ENCODE data around the gene TBC1D9. TPM values are rescaled to one million over a fixed set of nuclear protein-coding genes. Genes with fewer than 3 reads are reported as not detected.
A peak's percentile ranks its signal among the peaks of the same experiment; 100 is the strongest.

Gene TBC1D9
- total RNA-seq, 1 experiment from 2014 or later = 0.70 TPM

- no peak for TF ChIP-seq ARID4B (CRISPR knock-in tag; IDR thresholded peaks at IDR 0.05; ENCODE audit: borderline replicate concordance)
- TF ChIP-seq MAX (CRISPR knock-in tag; IDR thresholded peaks at IDR 0.05) = no peak
- TF ChIP-seq ZSCAN18 (CRISPR knock-in tag; IDR thresholded peaks at IDR 0.05) = no peak
- no peak for TF ChIP-seq ZNF219 (CRISPR knock-in tag; IDR thresholded peaks at IDR 0.05; ENCODE audit: borderline replicate concordance)
- no peak for TF ChIP-seq TEAD4 (CRISPR knock-in tag; IDR thresholded peaks at IDR 0.05)
- TF ChIP-seq E2F5 (CRISPR knock-in tag; IDR thresholded peaks at IDR 0.05) = no peak
- TF ChIP-seq ZNF671 (CRISPR knock-in tag; IDR thresholded peaks at IDR 0.05) = no peak
Measured at GRCh38 chr4:140715119-140715518, 41.1 kb downstream of the TBC1D9 start (continued).

GRCh38 chr4:140711910-140712309, 44.3 kb downstream of the TBC1D9 start:
- Mint-ChIP-seq H3K36me3 (0 out of 2 replicates have a peak, but pooled peaks cover 4% of the 10 kb centered on the region), H3K27me3 (ENCODE audit: low read depth) (no peaks in the 10 kb centered on the region), H3K4me3 (no peak overlapping the region), H3K27ac (no peak overlapping the region), H3K4me1 (peaks cover 17% of the 10 kb centered on the region), H3K9me3 (peaks cover 21% of the 10 kb centered on the region)
- DNase-seq (ENCODE audit: low spot score) = no peak
- CTCF ChIA-PET = no interaction called here
- TF ChIP-seq E2F4 (CRISPR knock-in tag; IDR thresholded peaks at IDR 0.05; ENCODE audit: borderline replicate concordance, low read depth) (no peak), ZNF423 (CRISPR knock-in tag; IDR thresholded peaks at IDR 0.05) (no peak), ETV6 (CRISPR knock-in tag; IDR thresholded peaks at IDR 0.05) (no peak), USF1 (CRISPR knock-in tag; IDR thresholded peaks at IDR 0.05) (no peak), PRRX2 (CRISPR knock-in tag; IDR thresholded peaks at IDR 0.05) (no peak), AFF4 (CRISPR knock-in tag; IDR thresholded peaks at IDR 0.05; ENCODE audit: borderline replicate concordance) (no peak), ELF4 (CRISPR knock-in tag; IDR thresholded peaks at IDR 0.05; ENCODE audit: low read depth) (no peak), MAX (CRISPR knock-in tag; IDR thresholded peaks at IDR 0.05) (no peak), GABPB1 (CRISPR knock-in tag; IDR thresholded peaks at IDR 0.05) (0 out of 2 replicates have a peak, but pooled peaks have one; percentile 39)
- POLR2A ChIA-PET = no interaction called here
- ATAC-seq = no peak

Data from WTC11 (cell line).